ENCODE results near the gene FAM167B. TPM values are rescaled to one million over a fixed set of nuclear protein-coding genes. Genes with fewer than 3 reads are reported as not detected.

Gene FAM167B
- total and polyA plus RNA-seq, 4 donors = 3.6 to 11.8 (median 6.7) TPM

- no peak for ATAC-seq (ENCODE audit: low FRiP score)
- no peaks in the 10 kb centered on the region for H3K36me3 ChIP-seq (ENCODE audit: control insufficient read depth in 1 of 2, insufficient read depth in 2 of 2, low read length in 1 of 2)
- no peaks in the 10 kb centered on the region for H3K4me1 ChIP-seq (ENCODE audit: control insufficient read depth in 1 of 2, insufficient read depth in 2 of 2, low read length in 2 of 2)
- 21 to 26% methylated on average over 26 of the region's 26 CpGs for WGBS, 2 donors
- H3K27me3 ChIP-seq (ENCODE audit: control insufficient read depth in 1 of 2, insufficient read depth in 2 of 2, low read length in 1 of 2) = no peaks in the 10 kb centered on the region
- peak overlapping the region; percentile 23 to 36 for H3K4me3 ChIP-seq (ENCODE audit: low read length in 2 of 2)
- DNase-seq = no peak
- no peak overlapping the region for H3K27ac ChIP-seq (ENCODE audit: low read depth in 1 of 2, low read length in 2 of 2)
- intact Hi-C loops (cut with DNase I) = no loop called here
- H3K9me3 ChIP-seq (ENCODE audit: control insufficient read depth, low read length) = no peaks in the 10 kb centered on the region
Observed at GRCh38 chr1:32204943-32205361, 42.1 kb upstream of the FAM167B start.

- ATAC-seq (ENCODE audit: low FRiP score) = peak; percentile 90
- 1% methylated on average over 74 to 77 of the region's 77 CpGs for WGBS, 2 donors
- no peaks in the 10 kb centered on the region for H3K4me1 ChIP-seq (ENCODE audit: control insufficient read depth in 1 of 2, insufficient read depth in 2 of 2, low read length in 2 of 2)
- no peaks in the 10 kb centered on the region for H3K36me3 ChIP-seq (ENCODE audit: control insufficient read depth in 1 of 2, insufficient read depth in 2 of 2, low read length in 1 of 2)
- H3K4me3 ChIP-seq (ENCODE audit: low read length in 2 of 2) = peak within 1 kb of the TSS; percentile 23 to 36
- peak; percentile 91 to 95 for DNase-seq
- H3K9me3 ChIP-seq (ENCODE audit: control insufficient read depth, low read length) = no peaks in the 10 kb centered on the region
- H3K27me3 ChIP-seq (ENCODE audit: control insufficient read depth in 1 of 2, insufficient read depth in 2 of 2, low read length in 1 of 2) = no peaks in the 10 kb centered on the region
- H3K27ac ChIP-seq (ENCODE audit: low read depth in 1 of 2, low read length in 2 of 2) = no peak within 1 kb of the TSS
- intact Hi-C loops (cut with DNase I) = no loop called here
Observed at GRCh38 chr1:32205401-32206370, 41.3 kb upstream of the FAM167B start, which contains the start of gene IQCC. Gene IQCC (plus strand): TSS chr1:32205671. CDS start chr1:32205682, 11 bp downstream.

GRCh38 chr1:32208469-32208868, 38.6 kb upstream of the FAM167B start:
- no peak overlapping the region for H3K27ac ChIP-seq (ENCODE audit: low read depth in 1 of 2, low read length in 2 of 2)
- no peaks in the 10 kb centered on the region for H3K4me1 ChIP-seq (ENCODE audit: control insufficient read depth in 1 of 2, insufficient read depth in 2 of 2, low read length in 2 of 2)
- H3K4me3 ChIP-seq (ENCODE audit: low read length in 2 of 2) = no peak overlapping the region
- WGBS, 2 donors = 80 to 84% methylated on average over 6 of the region's 6 CpGs
- no peaks in the 10 kb centered on the region for H3K36me3 ChIP-seq (ENCODE audit: control insufficient read depth in 1 of 2, insufficient read depth in 2 of 2, low read length in 1 of 2)
- DNase-seq (no peak), ATAC-seq (ENCODE audit: low FRiP score) (no peak)
- H3K27me3 ChIP-seq (ENCODE audit: control insufficient read depth in 1 of 2, insufficient read depth in 2 of 2, low read length in 1 of 2) = no peaks in the 10 kb centered on the region
- intact Hi-C loops (cut with DNase I) = no loop called here
- no peaks in the 10 kb centered on the region for H3K9me3 ChIP-seq (ENCODE audit: control insufficient read depth, low read length)

- H3K36me3 ChIP-seq (ENCODE audit: control insufficient read depth in 1 of 2, insufficient read depth in 2 of 2, low read length in 1 of 2) = no peaks in the 10 kb centered on the region
- intact Hi-C loops (cut with DNase I) = no loop called here
- no peak within 1 kb of the TSS for H3K27ac ChIP-seq (ENCODE audit: low read depth in 1 of 2, low read length in 2 of 2)
- no peak within 1 kb of the TSS for H3K4me3 ChIP-seq (ENCODE audit: low read length in 2 of 2)
- ATAC-seq (ENCODE audit: low FRiP score) = no peak
- no peaks in the 10 kb centered on the region for H3K27me3 ChIP-seq (ENCODE audit: control insufficient read depth in 1 of 2, insufficient read depth in 2 of 2, low read length in 1 of 2)
- no peaks in the 10 kb centered on the region for H3K4me1 ChIP-seq (ENCODE audit: control insufficient read depth in 1 of 2, insufficient read depth in 2 of 2, low read length in 2 of 2)
- no peak for DNase-seq
- 79 to 83% methylated on average over 5 of the region's 5 CpGs for WGBS, 2 donors
- no peaks in the 10 kb centered on the region for H3K9me3 ChIP-seq (ENCODE audit: control insufficient read depth, low read length)
Observed at GRCh38 chr1:32208891-32209328, 38.1 kb upstream of the FAM167B start, which contains the start of gene DCDC2B. Gene DCDC2B (plus strand): TSS chr1:32209089. CDS start chr1:32209094, 5 bp downstream.

- peak; percentile 60 to 80 for DNase-seq
- no peaks in the 10 kb centered on the region for H3K27me3 ChIP-seq (ENCODE audit: control insufficient read depth in 1 of 2, insufficient read depth in 2 of 2, low read length in 1 of 2)
- WGBS, 2 donors = 77 to 79% methylated on average over 10 of the region's 10 CpGs
- no peaks in the 10 kb centered on the region for H3K36me3 ChIP-seq (ENCODE audit: control insufficient read depth in 1 of 2, insufficient read depth in 2 of 2, low read length in 1 of 2)
- H3K9me3 ChIP-seq (ENCODE audit: control insufficient read depth, low read length) = no peaks in the 10 kb centered on the region
- H3K27ac ChIP-seq (ENCODE audit: low read depth in 1 of 2, low read length in 2 of 2) = no peak overlapping the region
- H3K4me1 ChIP-seq (ENCODE audit: control insufficient read depth in 1 of 2, insufficient read depth in 2 of 2, low read length in 2 of 2) = no peaks in the 10 kb centered on the region
- H3K4me3 ChIP-seq (ENCODE audit: low read length in 2 of 2) = no peak overlapping the region
- ATAC-seq (ENCODE audit: low FRiP score) = peak; percentile 64
- intact Hi-C loops (cut with DNase I) = no loop called here
Observed at GRCh38 chr1:32215629-32216480, 31.2 kb upstream of the FAM167B start.

- 90 to 93% methylated on average over 5 of the region's 5 CpGs for WGBS, 2 donors
- peaks cover 2 to 3% of the 10 kb centered on the region in 2 donors for H3K4me1 ChIP-seq (ENCODE audit: control insufficient read depth in 1 of 2, insufficient read depth in 2 of 2, low read length in 2 of 2)
- intact Hi-C loops (cut with DNase I) = no loop called here
- no peak overlapping the region for H3K4me3 ChIP-seq (ENCODE audit: low read length in 2 of 2)
- ATAC-seq (ENCODE audit: low FRiP score) (no peak), DNase-seq (no peak)
- no peak overlapping the region for H3K27ac ChIP-seq (ENCODE audit: low read depth in 1 of 2, low read length in 2 of 2)
- H3K36me3 ChIP-seq (ENCODE audit: control insufficient read depth in 1 of 2, insufficient read depth in 2 of 2, low read length in 1 of 2) = no peaks in the 10 kb centered on the region
- no peaks in the 10 kb centered on the region for H3K27me3 ChIP-seq (ENCODE audit: control insufficient read depth in 1 of 2, insufficient read depth in 2 of 2, low read length in 1 of 2)
- no peaks in the 10 kb centered on the region for H3K9me3 ChIP-seq (ENCODE audit: control insufficient read depth, low read length)
Observed at GRCh38 chr1:32216566-32216965, 30.5 kb upstream of the FAM167B start.

- Histone ChIP-seq H3K27ac (ENCODE audit: low read depth in 1 of 2, low read length in 2 of 2) (no peak overlapping the region), H3K36me3 (ENCODE audit: control insufficient read depth in 1 of 2, insufficient read depth in 2 of 2, low read length in 1 of 2) (no peaks in the 10 kb centered on the region), H3K4me1 (ENCODE audit: control insufficient read depth in 1 of 2, insufficient read depth in 2 of 2, low read length in 2 of 2) (peaks cover 2 to 3% of the 10 kb centered on the region in 2 donors), H3K9me3 (ENCODE audit: control insufficient read depth, low read length) (no peaks in the 10 kb centered on the region), H3K27me3 (ENCODE audit: control insufficient read depth in 1 of 2, insufficient read depth in 2 of 2, low read length in 1 of 2) (no peaks in the 10 kb centered on the region), H3K4me3 (ENCODE audit: low read length in 2 of 2) (no peak overlapping the region)
- DNase-seq (no peak), ATAC-seq (ENCODE audit: low FRiP score) (no peak)
- intact Hi-C loops (cut with DNase I) = no loop called here
- 80 to 85% methylated on average over 7 of the region's 7 CpGs for WGBS, 2 donors
Observed at GRCh38 chr1:32219022-32219421, 28.0 kb upstream of the FAM167B start.

- WGBS, 2 donors = 89 to 90% methylated on average over 4 of the region's 4 CpGs
- H3K9me3 ChIP-seq (ENCODE audit: control insufficient read depth, low read length) = no peaks in the 10 kb centered on the region
- H3K36me3 ChIP-seq (ENCODE audit: control insufficient read depth in 1 of 2, insufficient read depth in 2 of 2, low read length in 1 of 2) = no peaks in the 10 kb centered on the region
- no peaks in the 10 kb centered on the region for H3K27me3 ChIP-seq (ENCODE audit: control insufficient read depth in 1 of 2, insufficient read depth in 2 of 2, low read length in 1 of 2)
- intact Hi-C loops (cut with DNase I) = no loop called here
- ATAC-seq (ENCODE audit: low FRiP score) (no peak), DNase-seq (no peak)
- H3K4me1 ChIP-seq (ENCODE audit: control insufficient read depth in 1 of 2, insufficient read depth in 2 of 2, low read length in 2 of 2) = peaks cover 2 to 3% of the 10 kb centered on the region in 2 donors
- peak overlapping the region in 1 of 2 donors; percentile 88 for H3K4me3 ChIP-seq (ENCODE audit: low read length in 2 of 2)
- H3K27ac ChIP-seq (ENCODE audit: low read depth in 1 of 2, low read length in 2 of 2) = no peak overlapping the region
Observed at GRCh38 chr1:32220746-32221580, 26.1 kb upstream of the FAM167B start.

Measured in aorta (tissue), 5 donors.